Measurements from ENCODE around the gene EXOC7. TPM values are rescaled to one million over a fixed set of nuclear protein-coding genes. Genes with fewer than 3 reads are reported as not detected.
A peak's percentile ranks its signal among the peaks of the same experiment; 100 is the strongest.

Gene EXOC7
- total RNA-seq, 1 experiment from 2014 or later, result 160 TPM

GRCh38 chr17:76079956-76080767, 23.4 kb downstream of the EXOC7 start:
- Histone ChIP-seq H4K91ac (ENCODE audit: insufficient read length, low read depth, low read length) (no peak overlapping the region), H3K18ac (ENCODE audit: insufficient read length, low read depth, low read length) (peak overlapping the region; percentile 18), H2BK5ac (ENCODE audit: insufficient read length, low read length) (no peak overlapping the region), H3K23ac (ENCODE audit: insufficient read length, low read depth, low read length) (no peak overlapping the region), H2BK15ac (ENCODE audit: low read depth, low read length) (no peak overlapping the region), H2AFZ (ENCODE audit: low read length) (no peak overlapping the region), H4K20me1 (ENCODE audit: control insufficient read depth, insufficient read depth, insufficient read length) (peaks cover 3% of the 10 kb centered on the region), H2BK12ac (ENCODE audit: insufficient read length, low read depth, low read length) (no peak overlapping the region), H3K9me3 (ENCODE audit: control insufficient read depth, low read depth, low read length) (no peaks in the 10 kb centered on the region), H4K5ac (ENCODE audit: insufficient read length, low read depth, low read length) (no peak overlapping the region), H2AK5ac (ENCODE audit: insufficient read length, low read length) (no peak overlapping the region), H3K4me2 (ENCODE audit: insufficient read depth, insufficient read length, low read length) (peak overlapping the region; percentile 56), H3K4me1 (ENCODE audit: insufficient read depth, low read length) (peaks cover 8% of the 10 kb centered on the region; the same call in 1 of the 2 replicates), H3K9ac (ENCODE audit: extremely low read depth, insufficient read length, low read length) (no peak overlapping the region), H3K56ac (ENCODE audit: insufficient read length, low read depth, low read length) (no peak overlapping the region), H3K14ac (ENCODE audit: insufficient read depth, low read length) (peak overlapping the region; percentile 37), H4K8ac (replicated peaks; ENCODE audit: insufficient read length, low read depth, low read length) (no peak overlapping the region), H3K27me3 (ENCODE audit: insufficient read depth, low read length) (peaks cover 42% of the 10 kb centered on the region), H3K27ac (ENCODE audit: insufficient read length, low read depth, low read length) (no peak overlapping the region), H3K79me1 (ENCODE audit: insufficient read depth, low read depth, low read length, poor library complexity, severe bottlenecking) (no peaks in the 10 kb centered on the region), H2BK20ac (ENCODE audit: low read depth, low read length, poor library complexity, severe bottlenecking) (no peak overlapping the region), H2BK120ac (ENCODE audit: low read depth, low read length, poor library complexity, severe bottlenecking) (no peak overlapping the region), H3T11ph (ENCODE audit: low read length) (no peak overlapping the region), H3K4ac (ENCODE audit: low read depth, low read length) (no peak overlapping the region), H3K23me2 (ENCODE audit: insufficient read length, low read depth, low read length, poor library complexity, severe bottlenecking) (peaks cover 15% of the 10 kb centered on the region), H3K79me2 (ENCODE audit: insufficient read depth, low read length) (no peaks in the 10 kb centered on the region)
- no peaks in the 10 kb centered on the region; a peak in 2 of 5 replicates for H3K9me3 Mint-ChIP-seq
- peak; percentile 41; the same call in 1 of the 3 replicates for TF ChIP-seq CTCF (conservative IDR thresholded peaks at IDR 0.05)
- peak overlapping the region in 1 of 3 experiments; percentile 75; a peak in 1 of 7 replicates for H3K27ac Mint-ChIP-seq
- peak overlapping the region; percentile 41 to 54; a peak in 4 of 5 replicates for H3K4me3 Mint-ChIP-seq
- peaks cover 43 to 54% of the 10 kb centered on the region in 2 experiments for H3K4me1 Mint-ChIP-seq
- peaks cover 53% of the 10 kb centered on the region for H3K27me3 Mint-ChIP-seq (ENCODE audit: low read depth)
- peak; percentile 62 for DNase-seq
- WGBS (ENCODE audit: extremely low coverage, insufficient read length, low lambda C conversion rate), result no CpG with 5 or more reads among the region's 23 CpGs
- H3K36me3 Mint-ChIP-seq (ENCODE audit: insufficient read depth in 1 of 3, low read depth in 3 of 3), result peaks cover 5 to 30% (median 16%) of the 10 kb centered on the region in 3 experiments; a peak in 6 of 7 replicates
